BE2C (cell line): Measurements from ENCODE around the gene PDE7B.

ENCODE experiments used
- DNase-seq: peaks from one replicate; pipeline ENCODE4 v3.0.0-alpha.2; 2020
- H3K27me3 ChIP-seq: fragments of 250-450 bp; sonication (Bioruptor Pico); 2 replicates; pipeline ENCODE4 v1.5.1; 2020; ENCODE audit warnings: mild to moderate bottlenecking
- H3K36me3 ChIP-seq: fragments of 250-450 bp; sonication (Bioruptor Pico); 2 replicates; pipeline ENCODE4 v1.5.1; 2020; ENCODE audit warnings: mild to moderate bottlenecking
- H3K4me1 ChIP-seq: fragments of 250-450 bp; sonication (Bioruptor Pico); 2 replicates; pipeline ENCODE4 v1.5.1; 2020
- H3K4me3 ChIP-seq: 2 replicates; pipeline ENCODE4 v1.5.1; 2011; ENCODE audit warnings: low read depth, low read length
- H3K9me3 ChIP-seq: fragments of 250-450 bp; sonication (Bioruptor Pico); 2 replicates; pipeline ENCODE4 v1.5.1; 2020
- CTCF ChIP-seq: IDR thresholded peaks from 2 replicates; pipeline ENCODE4 v1.5.1; 2012; ENCODE audit warnings: mild to moderate bottlenecking, low read depth, low read length

Gene PDE7B

DNA sequence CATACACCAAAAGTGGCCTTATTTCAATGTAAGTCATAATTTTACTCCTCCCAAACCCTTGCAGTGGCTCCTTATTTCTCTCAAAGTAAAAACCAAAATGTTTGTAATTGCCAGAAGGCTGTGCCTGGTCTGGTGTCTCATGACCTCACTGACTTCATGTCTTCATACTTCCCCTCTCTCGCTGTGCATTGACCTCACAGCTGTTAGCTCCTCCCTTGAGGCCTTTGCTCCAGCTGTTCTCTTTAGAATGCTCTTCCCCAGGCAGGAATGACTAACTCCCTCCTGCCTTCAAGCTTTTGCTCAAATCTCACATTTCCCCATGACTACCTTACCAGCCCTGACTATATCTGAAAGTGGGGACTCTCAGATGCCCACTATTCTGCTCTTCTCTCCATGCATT, 315.3 kb downstream of the PDE7B start:
- TF ChIP-seq CTCF = no peak
- no peak overlapping the region for H3K4me3 ChIP-seq
- no peak for DNase-seq
- no peaks in the 10 kb centered on the region for H3K36me3 ChIP-seq
- no peaks in the 10 kb centered on the region for H3K9me3 ChIP-seq
- H3K27me3 ChIP-seq = no peaks in the 10 kb centered on the region
- H3K4me1 ChIP-seq = peaks cover 4% of the 10 kb centered on the region

- DNase-seq = no peak
- Histone ChIP-seq H3K27me3 (no peaks in the 10 kb centered on the region), H3K9me3 (no peaks in the 10 kb centered on the region), H3K36me3 (no peaks in the 10 kb centered on the region), H3K4me3 (no peak overlapping the region), H3K4me1 (peaks cover 14% of the 10 kb centered on the region)
- TF ChIP-seq CTCF = no peak
Measured at GRCh38 chr6:136169394-136170148, 318.1 kb downstream of the PDE7B start.

- no peaks in the 10 kb centered on the region for H3K36me3 ChIP-seq
- no peaks in the 10 kb centered on the region for H3K27me3 ChIP-seq
- no peak for TF ChIP-seq CTCF
- no peaks in the 10 kb centered on the region for H3K9me3 ChIP-seq
- peaks cover 16% of the 10 kb centered on the region for H3K4me1 ChIP-seq
- no peak for DNase-seq
- no peak overlapping the region for H3K4me3 ChIP-seq
Measured at GRCh38 chr6:136171231-136171630, 319.7 kb downstream of the PDE7B start.

DNA sequence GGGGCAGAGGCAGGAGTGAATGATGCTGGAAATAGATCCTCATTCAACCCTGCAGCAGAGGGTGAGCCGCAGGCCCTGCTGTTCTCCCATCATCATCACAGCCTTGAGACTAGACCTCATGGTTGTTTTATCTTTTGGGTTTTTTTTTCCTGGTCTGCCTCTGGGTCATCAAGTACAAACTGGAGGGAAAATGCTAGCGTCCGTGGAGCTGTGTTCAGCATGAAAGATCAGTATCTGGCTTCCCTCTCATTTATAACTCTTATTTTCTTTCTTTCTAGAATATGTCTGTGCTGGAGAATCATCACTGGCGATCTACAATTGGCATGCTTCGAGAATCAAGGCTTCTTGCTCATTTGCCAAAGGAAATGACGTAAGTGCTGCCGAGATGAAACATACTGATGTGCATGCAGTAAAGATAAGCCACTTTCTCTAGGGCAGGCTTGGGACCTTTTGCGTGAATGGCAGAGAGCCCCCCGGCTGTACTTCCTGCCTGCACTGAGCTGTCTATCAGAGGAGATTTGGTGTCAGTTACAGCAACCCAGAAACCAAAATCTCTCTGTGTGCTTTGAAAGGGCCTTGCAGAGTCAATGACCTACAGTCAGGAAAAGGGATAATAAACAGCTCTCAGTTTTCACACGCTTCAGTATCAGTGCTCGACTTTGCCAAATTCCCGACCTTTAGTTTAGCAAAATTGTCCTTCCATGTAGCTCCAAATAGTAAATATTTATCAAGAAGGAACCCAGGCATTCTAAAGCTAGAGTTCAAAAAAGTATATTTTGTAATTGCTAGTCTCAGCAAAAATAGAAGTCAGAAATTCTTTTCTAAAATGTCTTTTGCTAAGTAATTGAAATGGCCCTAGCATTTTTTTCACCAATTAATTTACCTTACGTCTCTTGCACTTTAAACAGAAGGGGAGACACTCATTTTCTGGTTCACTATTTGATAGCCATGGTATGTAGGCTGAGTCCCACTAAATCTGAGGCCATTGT, 322.3 kb downstream of the PDE7B start:
- peaks cover 16% of the 10 kb centered on the region for H3K4me1 ChIP-seq
- H3K27me3 ChIP-seq = no peaks in the 10 kb centered on the region
- no peaks in the 10 kb centered on the region for H3K36me3 ChIP-seq
- TF ChIP-seq CTCF = no peak
- H3K4me3 ChIP-seq = peak overlapping the region; percentile 6; the same call in 1 of the 2 replicates
- no peaks in the 10 kb centered on the region for H3K9me3 ChIP-seq
- DNase-seq = peak; percentile 55

- DNase-seq = no peak
- Histone ChIP-seq H3K4me1 (peaks cover 12% of the 10 kb centered on the region), H3K27me3 (no peaks in the 10 kb centered on the region), H3K4me3 (no peak overlapping the region), H3K9me3 (no peaks in the 10 kb centered on the region), H3K36me3 (no peaks in the 10 kb centered on the region)
- TF ChIP-seq CTCF = no peak
Measured at GRCh38 chr6:136174510-136174909, 323.0 kb downstream of the PDE7B start.
